22Rv1 (cell line): Measurements from ENCODE around the gene CRPPA.

Experiments used
- ZFX ChIP-seq: fragments of 450-650 bp; IDR thresholded peaks from 2 replicates; pipeline ENCODE4 v1.6.1; 2017; ENCODE audit warnings: antibody characterized with exemption, borderline replicate concordance
- TF ChIP-seq, protein P1 (sequence below): fragments of 450-650 bp; IDR thresholded peaks from 2 replicates; pipeline ENCODE4 v1.5.1; 2017; ENCODE audit warnings: mild to moderate bottlenecking

DNA sequence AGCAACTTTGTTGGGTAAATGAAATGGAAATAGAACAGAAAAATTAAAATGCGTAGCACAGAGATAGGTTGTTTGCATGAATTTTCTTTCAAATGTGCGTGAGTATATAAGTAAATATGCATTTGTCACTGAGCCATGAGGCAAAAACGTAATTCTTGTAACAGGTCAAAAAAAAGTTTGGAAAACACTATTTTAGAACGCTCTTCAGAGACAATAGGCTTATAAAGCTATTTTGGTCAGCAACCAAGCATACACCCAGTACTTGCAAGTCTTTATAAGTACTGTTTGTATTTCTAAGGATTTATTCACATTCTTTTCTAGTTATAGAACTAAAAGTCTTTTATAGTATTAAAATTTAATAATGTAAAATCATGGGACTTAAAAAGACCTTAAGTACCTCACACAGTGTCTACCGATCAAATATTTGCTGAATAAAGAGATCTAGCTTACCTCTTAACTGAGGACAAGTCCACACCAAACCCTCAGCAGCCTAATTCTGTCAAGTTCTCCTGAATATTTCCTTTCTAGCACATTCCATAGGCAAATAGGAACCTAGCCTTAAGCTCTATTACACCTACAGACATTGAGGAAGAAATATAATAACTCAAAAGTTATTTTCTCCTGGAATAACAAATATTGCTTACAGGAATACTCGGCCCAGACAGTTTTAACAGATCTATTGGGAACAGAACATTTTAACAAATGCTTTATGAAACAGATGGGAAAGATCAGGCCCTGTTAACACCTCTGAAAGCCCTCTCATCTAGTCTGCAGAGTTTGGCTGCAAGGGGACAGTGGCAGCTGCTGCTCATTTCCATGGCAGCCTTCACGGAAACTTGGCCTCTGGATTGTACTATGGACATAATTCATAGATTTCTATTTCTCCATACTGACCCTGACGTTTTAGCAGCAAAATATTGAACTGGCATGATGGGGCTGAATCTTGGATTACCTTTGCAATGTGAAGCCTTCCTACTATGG lies 8.8 kb downstream of the CRPPA start:
- TF ChIP-seq, protein P1, sequence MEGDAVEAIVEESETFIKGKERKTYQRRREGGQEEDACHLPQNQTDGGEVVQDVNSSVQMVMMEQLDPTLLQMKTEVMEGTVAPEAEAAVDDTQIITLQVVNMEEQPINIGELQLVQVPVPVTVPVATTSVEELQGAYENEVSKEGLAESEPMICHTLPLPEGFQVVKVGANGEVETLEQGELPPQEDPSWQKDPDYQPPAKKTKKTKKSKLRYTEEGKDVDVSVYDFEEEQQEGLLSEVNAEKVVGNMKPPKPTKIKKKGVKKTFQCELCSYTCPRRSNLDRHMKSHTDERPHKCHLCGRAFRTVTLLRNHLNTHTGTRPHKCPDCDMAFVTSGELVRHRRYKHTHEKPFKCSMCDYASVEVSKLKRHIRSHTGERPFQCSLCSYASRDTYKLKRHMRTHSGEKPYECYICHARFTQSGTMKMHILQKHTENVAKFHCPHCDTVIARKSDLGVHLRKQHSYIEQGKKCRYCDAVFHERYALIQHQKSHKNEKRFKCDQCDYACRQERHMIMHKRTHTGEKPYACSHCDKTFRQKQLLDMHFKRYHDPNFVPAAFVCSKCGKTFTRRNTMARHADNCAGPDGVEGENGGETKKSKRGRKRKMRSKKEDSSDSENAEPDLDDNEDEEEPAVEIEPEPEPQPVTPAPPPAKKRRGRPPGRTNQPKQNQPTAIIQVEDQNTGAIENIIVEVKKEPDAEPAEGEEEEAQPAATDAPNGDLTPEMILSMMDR, result no peak
- TF ChIP-seq ZFX, result no peak
